Measurements from ENCODE around the gene ZNF888.
"Not testable (repeated sequence)": the region's sequence is repeated elsewhere in the genome, so short reads cannot be mapped to it uniquely, and the experiment has no call there.

Gene ZNF888

DNA sequence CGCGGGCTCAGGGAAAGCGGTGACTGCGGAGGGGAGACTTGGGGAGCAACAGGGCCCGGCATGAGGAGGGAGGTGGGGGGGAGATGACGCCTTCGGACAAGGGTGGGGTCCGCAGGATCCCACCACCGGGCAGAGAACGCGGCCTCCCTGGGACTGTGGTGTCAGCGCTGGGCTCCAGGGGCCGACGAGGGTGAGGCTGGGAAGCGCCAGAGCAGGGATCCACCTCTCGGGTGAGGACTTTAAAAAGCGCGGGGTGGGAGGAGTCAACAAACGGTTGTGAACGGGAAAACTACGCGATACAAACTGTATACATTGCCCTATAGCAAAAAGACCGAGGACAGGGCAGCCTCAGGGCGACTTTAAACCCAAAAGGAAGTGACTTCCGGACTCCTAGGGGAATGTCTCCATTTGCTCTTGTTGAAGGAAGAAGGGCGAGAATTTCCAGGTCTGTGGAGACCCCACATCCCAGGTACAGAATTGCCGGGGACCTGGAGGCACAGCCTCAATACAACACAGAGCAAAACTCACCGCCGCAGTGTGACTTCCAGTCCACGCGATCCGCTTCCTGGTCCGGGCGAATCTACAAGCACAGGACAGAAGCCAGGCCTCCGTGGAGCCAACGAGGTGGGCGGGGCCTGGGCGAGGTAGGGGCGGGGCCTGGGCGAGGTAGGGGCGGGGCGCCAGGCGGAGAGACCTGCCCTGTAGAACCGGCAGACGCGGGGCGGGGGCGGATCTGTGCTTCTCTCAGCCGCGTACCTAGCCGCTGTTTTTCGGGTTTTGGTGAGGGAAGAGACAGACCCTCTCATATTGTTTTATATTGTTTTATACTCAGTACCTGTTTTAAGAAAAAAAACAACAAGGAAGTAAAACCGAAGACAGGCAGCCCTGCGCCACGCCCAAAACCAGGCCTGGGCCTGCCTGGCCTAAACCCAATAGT lies at the start of gene ZNF888:
TSS of gene ZNF888 (minus strand) at position 588 of the 937 bp plus-strand sequence. CDS start 5,555 bp downstream, outside the sequence.
- DNase-seq, result peak; percentile 92

DNA sequence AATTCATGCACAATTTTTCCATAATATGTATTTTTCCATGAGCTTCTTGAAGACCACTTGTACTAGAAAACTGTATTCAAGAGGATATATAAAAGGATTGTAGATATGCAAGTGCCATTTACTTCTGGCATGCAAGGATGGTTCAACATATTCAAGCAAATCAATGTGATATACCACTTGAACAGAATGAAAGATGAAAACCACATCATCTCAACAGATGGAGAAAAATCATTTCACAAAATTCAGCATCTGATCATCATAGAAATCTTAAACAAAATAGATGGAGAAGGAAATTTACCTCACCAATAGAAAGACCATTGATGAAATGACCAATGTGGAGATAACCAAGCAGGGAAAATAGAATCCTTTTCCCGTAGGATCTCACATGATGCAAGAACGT lies 44.5 kb upstream of the ZNF888 start:
- DNase-seq, result no peak

- DNase-seq, result peak; percentile 36
These were observed 40.0 kb upstream of the ZNF888 start for GRCh38 chr19:52963247-52963618.

GRCh38 chr19:52962394-52963246 lies 39.4 kb upstream of the ZNF888 start, which contains the start of gene ZNF816:
TSS of gene ZNF816 (minus strand) at chr19:52962881. CDS start at chr19:52956089, 6,792 bp downstream.
- DNase-seq, result peak; percentile 98

DNA sequence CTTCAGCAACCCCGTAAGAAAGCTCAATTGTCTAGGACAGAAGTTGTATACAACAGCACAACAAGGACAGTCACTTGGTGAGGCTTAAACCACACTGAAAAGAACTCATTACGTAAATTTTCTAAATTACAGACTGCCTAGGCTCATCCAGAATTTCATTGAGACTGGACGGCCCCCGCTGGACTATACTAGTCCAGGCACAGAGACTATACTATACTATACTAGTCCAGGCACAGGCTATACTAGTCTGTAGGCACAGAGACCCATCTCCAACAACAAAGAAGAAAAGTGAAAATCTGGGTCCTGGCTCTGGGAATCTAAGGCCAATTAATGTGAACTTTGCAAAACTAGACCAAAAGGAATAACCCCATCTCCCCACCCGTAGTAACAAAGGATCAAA lies 38.8 kb upstream of the ZNF888 start:
- DNase-seq, result no peak

DNA sequence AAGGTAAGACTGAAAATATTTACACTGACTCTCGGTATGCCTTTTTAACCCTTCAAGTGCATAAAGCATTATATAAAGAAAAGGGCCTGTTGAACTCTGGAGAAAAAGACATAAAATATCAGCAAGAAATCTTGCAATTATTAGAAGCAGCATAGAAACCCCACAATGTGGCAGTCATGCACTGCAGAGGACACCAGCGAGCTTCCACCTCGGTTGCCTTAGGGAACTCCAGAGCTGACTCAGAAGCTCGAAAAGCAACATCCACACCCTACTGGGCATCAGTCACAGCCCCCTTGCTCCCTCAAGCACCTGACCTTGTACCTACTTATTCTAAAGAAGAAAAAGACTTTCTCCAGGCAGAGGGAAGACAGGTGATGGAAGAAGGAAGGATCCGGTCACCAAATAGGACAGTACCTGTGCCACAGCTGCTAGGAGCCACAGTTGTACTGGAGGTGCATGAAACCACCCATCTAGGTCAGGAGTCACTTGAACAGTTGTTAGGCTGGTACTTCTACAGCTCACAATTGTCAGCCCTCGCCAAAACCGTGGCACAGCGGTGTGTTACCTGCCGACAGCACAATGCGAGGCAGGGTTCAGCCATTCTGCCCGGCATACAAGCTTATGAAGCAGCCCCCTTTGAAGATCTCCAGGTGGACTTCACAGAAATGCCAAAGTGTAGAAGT lies 36.5 kb upstream of the ZNF888 start:
- DNase-seq, result no peak

- no peak for DNase-seq
These were observed 34.4 kb upstream of the ZNF888 start for GRCh38 chr19:52957591-52957990.

- DNase-seq, result no peak
These were observed 33.7 kb upstream of the ZNF888 start for GRCh38 chr19:52956917-52957316.

DNA sequence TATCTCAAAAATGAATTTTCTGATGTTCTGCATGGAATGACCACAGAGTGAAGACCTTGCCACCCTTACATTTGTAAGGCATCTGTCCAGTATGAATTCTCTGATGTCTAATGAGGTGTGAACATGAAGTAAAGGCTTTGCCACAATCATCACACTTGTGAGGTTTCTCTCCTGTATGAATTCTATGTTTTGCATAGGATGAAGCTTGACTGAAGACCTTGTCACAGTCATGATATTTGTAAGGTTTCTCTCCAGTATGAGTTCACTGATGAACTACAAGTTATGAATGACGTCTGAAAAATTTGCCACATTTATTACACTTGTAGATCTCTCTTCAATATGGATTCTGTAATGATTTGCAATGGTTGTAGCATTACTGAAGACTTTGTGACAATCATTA lies 26.2 kb upstream of the ZNF888 start:
- no peak for DNase-seq

DNA sequence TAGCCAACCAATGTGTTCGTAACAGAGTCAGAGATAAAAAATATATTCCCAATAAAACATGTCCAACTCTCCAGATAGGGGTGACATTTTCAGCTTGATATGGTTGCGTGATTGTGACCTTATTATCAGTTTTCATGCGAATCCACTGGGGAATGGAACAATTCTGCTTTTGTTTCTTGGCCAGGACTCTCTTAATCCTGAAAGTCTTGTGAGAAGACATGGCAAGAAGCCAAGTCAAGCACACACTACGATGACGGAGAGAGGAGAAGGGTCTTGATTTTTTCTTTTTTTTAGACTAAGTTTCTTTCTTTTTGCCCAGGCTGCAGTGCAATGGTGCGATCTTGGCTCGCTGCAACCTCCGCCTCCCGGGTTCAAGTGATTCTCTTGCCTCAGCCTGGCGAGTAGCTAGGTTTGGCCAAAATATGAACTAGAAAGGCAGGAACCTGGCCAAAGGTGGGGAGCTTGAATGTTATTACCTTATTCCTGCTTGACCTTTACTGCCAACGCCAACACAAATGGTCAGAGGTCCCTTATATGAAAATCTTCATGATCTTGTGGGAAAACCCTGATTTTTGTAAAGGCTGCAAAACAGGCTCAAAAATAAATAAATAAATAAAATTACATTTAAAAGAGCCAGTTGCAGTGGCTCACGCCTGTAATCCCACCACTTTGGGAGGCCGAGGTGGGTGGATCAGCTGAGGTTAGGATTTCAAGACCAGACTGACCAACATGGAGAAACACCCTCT lies 25.0 kb upstream of the ZNF888 start:
- no peak for DNase-seq

- peak; percentile 67 for DNase-seq
These were observed 23.4 kb upstream of the ZNF888 start for GRCh38 chr19:52946322-52947310.

GRCh38 chr19:52945652-52946321 lies 22.6 kb upstream of the ZNF888 start:
- no peak for DNase-seq

DNA sequence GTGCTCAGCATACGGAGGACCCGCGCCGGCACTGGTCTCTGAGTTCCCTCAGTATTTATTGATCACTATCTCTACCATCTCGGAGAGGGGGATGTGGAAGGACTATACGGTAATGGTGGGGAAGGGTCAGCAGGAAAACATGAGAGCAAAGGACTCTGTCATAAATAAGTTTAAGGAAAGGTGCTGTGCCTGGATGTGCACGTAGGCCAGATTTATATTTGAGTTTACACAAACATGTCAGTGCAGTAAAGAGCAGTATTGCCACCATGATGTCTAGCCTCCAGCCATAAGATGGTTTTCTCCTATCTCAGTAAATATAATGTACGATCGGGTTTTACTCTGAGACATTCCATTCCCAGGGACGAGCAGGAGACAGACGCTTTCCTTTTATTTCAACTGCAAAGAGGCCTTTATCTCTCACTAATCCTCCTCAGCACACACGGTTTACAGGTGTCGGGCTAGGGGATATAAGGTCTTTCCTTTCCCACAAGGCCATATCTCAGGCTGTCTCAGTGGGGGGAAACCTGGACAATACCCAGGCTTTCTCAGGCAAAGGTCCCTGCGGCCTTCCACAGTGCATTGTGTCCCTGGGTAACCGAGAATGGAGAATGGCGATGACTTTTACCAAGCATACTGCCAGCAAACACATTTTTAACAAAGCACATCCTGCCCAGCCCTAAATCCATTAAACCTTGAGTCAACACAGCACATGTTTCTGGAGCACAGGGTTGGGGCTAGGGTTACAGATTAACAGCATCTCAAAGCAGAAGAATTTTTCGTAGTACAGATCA lies 21.7 kb upstream of the ZNF888 start:
- DNase-seq, result not testable (repeated sequence)

GRCh38 chr19:52943884-52944643 lies 20.8 kb upstream of the ZNF888 start:
- no peak for DNase-seq

DNA sequence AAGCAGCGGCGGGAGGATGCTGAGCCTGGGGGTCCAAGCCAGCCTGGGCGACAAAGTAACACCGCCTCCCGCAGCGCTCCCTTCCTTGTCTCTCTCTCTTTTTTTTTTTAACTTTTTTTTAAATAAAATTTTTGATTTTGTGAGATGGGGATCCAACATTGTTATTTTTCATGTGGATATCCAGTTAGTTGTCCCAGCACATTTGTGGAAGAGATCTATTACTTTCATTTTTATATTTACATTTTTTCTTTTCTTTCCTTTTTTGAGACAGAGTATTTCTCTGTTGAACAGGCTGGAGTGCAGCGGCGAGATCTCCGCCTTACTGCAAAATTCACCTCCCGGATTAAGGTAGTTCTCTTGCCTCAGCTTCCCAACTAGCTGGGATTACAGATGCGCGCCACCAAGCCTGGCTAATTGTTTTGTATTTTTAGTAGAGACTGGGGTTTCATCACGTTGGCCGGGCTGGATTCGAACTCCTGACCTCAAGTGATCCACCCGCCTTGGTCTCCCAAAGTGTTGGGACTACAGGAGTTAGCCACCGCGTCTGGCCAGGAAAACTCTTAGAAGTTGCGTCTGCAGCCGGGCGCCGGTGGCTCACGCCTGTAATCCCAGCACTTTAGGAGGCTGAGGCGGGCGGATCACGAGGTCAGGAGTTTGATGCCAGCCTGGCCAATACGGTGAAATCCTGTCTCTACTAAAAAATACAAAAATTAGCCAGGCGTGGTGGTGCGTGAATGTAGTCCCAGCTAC lies 20.1 kb upstream of the ZNF888 start:
- DNase-seq, result no peak

GRCh38 chr19:52942386-52943133 lies 19.3 kb upstream of the ZNF888 start:
- DNase-seq, result peak; percentile 95

GRCh38 chr19:52941941-52942385 lies 18.7 kb upstream of the ZNF888 start:
- DNase-seq, result peak; percentile 45
